OCI-LY3 (cell line): ENCODE results near the gene TPM3.

Experiments
- EZH2phosphoT487 ChIP-seq: fragments of 200-600 bp; shearing (Covaris generic); IDR thresholded peaks from 2 replicates; pipeline ENCODE4 v1.6.1; 2018; ENCODE audit warnings: antibody characterized with exemption, mixed run types, low read depth
- TF ChIP-seq, protein P1 (sequence below): fragments of 200-600, 300-600 bp; sonication (generic); IDR thresholded peaks from 2 replicates; pipeline ENCODE4 v1.5.1; 2014; ENCODE audit warnings: antibody characterized with exemption, low read length, low read depth

DNA sequence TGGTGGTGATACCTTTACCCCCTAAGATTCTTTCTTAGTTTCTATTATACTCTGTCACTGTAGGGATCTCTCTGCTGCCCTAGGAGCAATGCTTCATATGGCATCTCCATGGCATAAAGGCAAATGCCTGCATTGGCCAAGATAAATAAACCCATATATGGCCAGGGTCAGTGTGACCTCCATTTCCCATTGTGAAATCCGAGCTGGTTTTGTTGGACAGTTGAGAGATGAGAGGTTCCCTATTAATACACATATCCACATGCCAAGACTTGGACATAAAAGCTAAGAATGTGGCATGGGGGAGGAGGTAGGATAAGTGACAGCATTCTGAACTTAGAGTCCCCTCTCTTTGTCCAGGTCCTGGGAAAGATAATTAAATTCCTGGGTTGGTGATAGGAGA lies 1.4 kb downstream of the TPM3 start:
- TF ChIP-seq, protein P1, sequence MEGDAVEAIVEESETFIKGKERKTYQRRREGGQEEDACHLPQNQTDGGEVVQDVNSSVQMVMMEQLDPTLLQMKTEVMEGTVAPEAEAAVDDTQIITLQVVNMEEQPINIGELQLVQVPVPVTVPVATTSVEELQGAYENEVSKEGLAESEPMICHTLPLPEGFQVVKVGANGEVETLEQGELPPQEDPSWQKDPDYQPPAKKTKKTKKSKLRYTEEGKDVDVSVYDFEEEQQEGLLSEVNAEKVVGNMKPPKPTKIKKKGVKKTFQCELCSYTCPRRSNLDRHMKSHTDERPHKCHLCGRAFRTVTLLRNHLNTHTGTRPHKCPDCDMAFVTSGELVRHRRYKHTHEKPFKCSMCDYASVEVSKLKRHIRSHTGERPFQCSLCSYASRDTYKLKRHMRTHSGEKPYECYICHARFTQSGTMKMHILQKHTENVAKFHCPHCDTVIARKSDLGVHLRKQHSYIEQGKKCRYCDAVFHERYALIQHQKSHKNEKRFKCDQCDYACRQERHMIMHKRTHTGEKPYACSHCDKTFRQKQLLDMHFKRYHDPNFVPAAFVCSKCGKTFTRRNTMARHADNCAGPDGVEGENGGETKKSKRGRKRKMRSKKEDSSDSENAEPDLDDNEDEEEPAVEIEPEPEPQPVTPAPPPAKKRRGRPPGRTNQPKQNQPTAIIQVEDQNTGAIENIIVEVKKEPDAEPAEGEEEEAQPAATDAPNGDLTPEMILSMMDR: no peak
- TF ChIP-seq EZH2phosphoT487: no peak
